ENCODE measurements around the gene SCN5A.
"Not testable (repeated sequence)": the region's sequence is repeated elsewhere in the genome, so short reads cannot be mapped to it uniquely, and the experiment has no call there.

The SCN5A gene

GRCh38 chr3:38578551-38578950 lies 70.9 kb downstream of the SCN5A start:
- no peak for DNase-seq (ENCODE audit: low spot score)

DNA sequence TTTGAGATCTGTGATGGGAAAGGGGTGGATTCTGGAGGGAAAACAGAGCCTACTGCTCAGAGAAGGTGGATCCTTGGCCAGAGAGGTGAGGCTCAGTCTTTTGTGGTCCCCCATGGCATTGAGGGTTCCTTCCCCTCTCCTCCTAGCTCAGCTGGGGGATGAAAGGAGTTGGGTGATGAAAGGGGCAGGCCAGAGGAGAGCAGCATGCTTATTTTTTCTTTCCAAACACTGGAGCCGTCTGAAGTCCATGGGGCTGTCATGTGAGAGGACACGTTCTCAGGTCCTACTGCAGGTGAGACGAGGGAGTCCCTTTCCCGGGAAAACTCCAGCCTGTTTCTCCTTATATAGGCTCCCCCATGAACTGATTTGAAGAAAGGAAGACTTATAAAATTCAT lies 71.4 kb downstream of the SCN5A start:
- DNase-seq (ENCODE audit: low spot score): no peak

DNA sequence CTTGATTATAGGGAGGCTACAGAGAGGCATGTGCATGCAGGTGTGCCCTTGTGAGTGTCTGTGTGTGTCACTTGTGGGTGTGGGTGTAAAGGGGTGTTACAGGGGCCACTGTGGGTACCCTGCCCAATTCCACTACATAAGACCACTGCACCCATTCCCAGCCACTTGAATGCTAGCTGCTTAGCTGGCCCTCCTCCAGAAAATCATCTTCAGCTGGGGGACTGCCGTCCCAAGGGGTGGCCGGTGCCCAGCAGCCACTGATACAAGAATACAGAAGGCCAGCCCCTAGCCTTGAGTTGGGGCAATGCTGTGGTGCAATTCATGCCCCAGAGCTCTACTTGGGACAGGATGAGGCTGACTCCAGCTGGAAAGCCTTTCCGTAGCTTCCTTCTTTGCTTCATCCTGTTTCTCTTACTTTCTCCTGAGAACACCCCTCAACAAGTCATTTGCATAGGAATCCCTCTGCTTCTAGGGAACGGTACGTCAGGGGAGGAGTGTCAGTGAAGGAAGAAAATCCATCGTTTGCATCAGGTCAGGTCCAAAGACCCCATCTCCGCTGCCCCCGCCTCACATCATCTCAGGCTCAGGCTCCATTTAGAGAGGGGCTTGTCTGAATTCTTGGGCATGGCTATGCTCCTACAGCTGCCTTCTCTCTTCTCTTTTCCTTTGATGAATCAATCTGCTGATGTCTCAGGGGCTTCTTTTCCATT lies 72.0 kb downstream of the SCN5A start:
- no peak for DNase-seq (ENCODE audit: low spot score)

GRCh38 chr3:38576526-38577370 lies 72.7 kb downstream of the SCN5A start:
- DNase-seq (ENCODE audit: low spot score): no peak

DNA sequence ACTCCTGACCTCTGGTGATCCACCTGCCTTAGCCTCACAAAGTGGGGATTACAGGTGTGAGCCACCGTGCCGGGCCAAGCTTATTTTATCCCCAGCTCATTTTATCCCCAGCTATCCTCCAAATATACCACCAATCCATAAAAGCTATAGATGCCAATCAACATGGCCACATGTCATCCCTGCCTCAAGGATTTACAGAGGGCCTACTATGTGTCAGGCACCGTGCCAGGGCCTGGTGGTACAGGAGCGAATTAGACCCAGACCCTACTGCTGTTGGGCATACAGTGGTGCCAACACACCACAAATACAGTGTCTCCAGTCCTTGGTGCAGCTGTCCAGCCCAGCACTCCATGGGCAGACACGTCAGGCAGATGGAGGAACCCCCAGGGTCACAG lies 73.4 kb downstream of the SCN5A start:
- no peak for DNase-seq (ENCODE audit: low spot score)

GRCh38 chr3:38575279-38575843 lies 74.1 kb downstream of the SCN5A start:
- no peak for DNase-seq (ENCODE audit: low spot score)

DNA sequence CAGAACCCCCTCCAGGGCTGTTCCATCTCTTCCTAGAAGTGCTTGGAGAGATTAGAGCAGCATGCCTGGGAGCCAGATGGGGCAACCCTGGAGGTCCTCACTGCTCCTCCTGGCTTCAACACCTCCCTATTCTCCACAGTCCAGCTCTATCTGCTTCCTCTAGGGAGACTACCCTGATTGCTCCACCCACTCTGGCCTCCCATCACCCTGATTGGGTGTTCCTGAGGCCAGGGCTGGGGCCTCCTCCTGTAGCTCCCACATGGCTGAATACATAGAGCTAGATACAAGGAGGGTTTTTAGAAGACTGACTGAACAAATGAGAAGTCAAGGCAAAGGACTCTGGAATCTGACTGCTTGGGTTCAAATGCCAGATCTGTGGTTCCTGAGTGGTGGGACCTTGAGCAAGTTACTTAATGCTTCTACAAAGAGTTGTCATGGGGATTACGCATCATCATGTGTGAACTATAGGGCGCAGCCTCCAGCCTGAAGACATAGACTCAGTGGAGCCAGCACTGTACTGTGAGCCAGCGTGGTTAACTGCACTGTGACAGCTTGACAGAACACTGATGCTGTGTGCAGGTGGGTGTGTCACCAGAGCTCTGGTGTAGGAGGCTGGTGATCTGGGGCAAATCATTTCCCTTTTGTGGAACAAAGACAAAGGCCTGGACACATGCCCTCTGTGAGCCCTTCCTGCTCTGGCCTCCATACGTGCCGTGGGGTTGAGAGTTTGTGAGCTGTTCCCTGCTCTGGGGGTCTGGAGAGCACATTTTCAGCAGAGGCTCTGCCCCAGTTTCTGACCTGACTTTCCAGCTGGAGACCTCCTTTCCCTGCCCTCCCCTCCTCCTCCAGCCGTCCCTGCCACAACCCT lies 74.8 kb downstream of the SCN5A start:
- no peak for DNase-seq (ENCODE audit: low spot score)

GRCh38 chr3:38573556-38573955 lies 75.9 kb downstream of the SCN5A start:
- DNase-seq (ENCODE audit: low spot score): no peak

- DNase-seq (ENCODE audit: low spot score): no peak
Measured at GRCh38 chr3:38573111-38573510, 76.4 kb downstream of the SCN5A start.

DNA sequence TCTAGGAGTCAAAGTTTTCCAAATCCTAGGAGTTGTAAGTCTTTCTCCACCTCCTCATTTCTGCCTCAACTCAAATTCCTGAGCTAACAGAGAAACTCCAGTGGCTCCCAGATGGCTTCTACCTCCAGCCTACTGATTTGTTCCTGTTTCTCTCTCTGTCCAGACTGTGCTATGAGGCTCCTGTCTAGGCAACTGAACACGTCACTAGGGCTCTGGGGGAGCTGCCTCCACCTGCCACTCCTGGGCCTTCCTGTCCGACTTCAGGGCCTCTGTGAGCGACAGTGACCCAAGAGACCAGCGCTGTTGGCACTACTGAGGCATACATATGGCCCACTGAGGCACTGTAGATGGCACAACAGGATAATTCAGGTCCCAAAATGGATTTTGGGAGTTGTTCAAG lies 82.0 kb downstream of the SCN5A start:
- no peak for DNase-seq (ENCODE audit: low spot score)

DNA sequence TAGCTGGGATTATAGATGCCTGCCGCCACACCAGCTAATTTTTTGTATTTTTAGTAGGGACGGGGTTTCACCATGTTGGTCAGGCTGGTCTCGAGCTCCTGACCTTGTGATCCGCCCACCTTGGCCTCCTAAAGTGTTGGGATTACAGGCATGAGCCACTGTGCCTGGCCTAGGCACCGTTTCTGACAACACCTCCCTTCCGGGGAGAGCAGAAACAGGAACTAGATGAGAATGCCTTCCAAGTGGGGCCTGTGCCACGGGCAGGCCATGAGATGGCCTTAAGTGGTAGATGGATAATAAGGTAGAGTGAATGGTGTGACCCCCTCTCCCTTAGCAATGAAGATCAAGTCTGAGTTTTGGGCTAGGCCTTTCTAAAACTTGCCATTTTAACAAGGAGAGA lies 82.7 kb downstream of the SCN5A start:
- DNase-seq (ENCODE audit: low spot score): not testable (repeated sequence)

GRCh38 chr3:38566215-38566528 lies 83.3 kb downstream of the SCN5A start:
- no peak for DNase-seq (ENCODE audit: low spot score)

GRCh38 chr3:38565339-38566214 lies 83.9 kb downstream of the SCN5A start:
- DNase-seq (ENCODE audit: low spot score): no peak

- DNase-seq (ENCODE audit: low spot score): no peak
Measured at GRCh38 chr3:38564631-38565338, 84.7 kb downstream of the SCN5A start.

GRCh38 chr3:38563886-38564270 lies 85.6 kb downstream of the SCN5A start:
- DNase-seq (ENCODE audit: low spot score): no peak

GRCh38 chr3:38563070-38563885 lies 86.2 kb downstream of the SCN5A start:
- no peak for DNase-seq (ENCODE audit: low spot score)

- no peak for DNase-seq (ENCODE audit: low spot score)
Measured at GRCh38 chr3:38562467-38562925, 87.0 kb downstream of the SCN5A start.

GRCh38 chr3:38561746-38562466 lies 87.6 kb downstream of the SCN5A start:
- no peak for DNase-seq (ENCODE audit: low spot score)
